ENCODE data around the gene PROSER2.

The PROSER2 gene

DNA sequence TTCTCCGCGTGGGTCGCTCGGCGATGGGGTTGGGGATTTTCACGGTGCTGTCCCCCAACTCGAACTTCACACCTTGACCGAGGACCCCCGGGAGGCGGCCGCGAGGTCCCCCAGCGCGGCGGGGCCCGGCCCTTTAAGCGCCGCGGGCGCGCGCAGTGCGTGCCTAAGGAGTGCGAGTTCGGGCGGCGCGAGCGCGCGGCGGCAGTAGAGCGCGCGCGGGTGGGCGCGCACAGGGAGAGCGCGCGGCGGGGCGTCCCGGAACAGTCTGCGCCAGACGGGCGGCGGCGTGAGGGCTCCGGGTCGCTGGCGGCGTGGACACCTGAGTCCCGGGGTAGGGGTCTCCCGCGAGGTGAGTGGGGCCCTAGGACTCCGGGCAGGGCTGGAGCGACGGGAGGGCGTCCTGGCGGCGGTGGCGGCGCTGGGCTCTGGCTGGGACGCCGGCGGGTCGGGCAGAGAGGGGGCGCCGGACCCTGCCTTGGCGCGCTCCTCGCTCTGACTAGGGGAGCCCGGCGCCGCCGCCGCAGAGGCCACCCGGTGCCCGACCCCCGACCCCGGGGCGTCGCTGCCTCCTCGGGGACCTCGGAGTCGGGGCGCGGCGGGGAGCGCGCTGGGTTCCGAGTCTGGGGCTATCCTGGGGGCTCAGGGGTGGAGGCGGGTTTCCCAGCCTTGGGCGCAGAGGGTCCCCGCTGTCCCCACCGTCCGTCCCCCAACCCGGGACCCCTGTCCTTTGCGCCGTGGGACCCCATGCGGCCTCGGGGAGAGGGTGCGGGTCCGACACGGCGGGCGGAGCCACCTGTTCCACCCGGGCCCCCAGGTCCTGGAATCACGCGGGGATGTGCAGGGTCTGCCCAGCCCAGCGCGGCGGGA lies at the start of gene PROSER2:
TSS of gene PROSER2 (plus strand) at position 235 of the 867 bp plus-strand sequence. CDS start 28,722 bp downstream, outside the sequence.
- peak within 1 kb of the TSS; percentile 71 for H3K4me3 ChIP-seq (ENCODE audit: low read depth, low read length)
- DNase-seq (ENCODE audit: low read depth): no peak

GRCh38 chr10:11773761-11774441 lies 49.3 kb upstream of the PROSER2 start:
- DNase-seq (ENCODE audit: low read depth): no peak
- H3K4me3 ChIP-seq (ENCODE audit: low read depth, low read length): no peak overlapping the region

GRCh38 chr10:11775412-11775811 lies 47.7 kb upstream of the PROSER2 start:
- no peak overlapping the region for H3K4me3 ChIP-seq (ENCODE audit: low read depth, low read length)
- DNase-seq (ENCODE audit: low read depth): no peak

DNA sequence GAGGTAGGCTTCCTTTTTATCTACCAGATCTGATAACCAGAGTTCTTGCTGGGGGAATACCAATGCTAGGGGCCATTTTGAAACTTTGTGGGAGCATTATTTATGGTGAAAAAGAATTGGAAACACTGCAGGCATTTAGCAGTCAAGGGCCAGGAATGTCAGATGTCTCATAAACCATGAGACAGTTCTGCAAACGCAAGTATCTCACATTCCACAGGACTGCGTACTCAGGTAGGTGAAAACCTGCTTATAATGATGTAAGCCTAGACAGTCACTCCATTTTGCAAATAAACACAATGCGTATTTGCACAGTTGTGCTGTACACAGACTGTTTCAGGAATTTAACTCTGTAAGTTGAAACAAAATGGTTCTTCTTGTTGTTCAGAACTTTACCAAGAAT lies 47.1 kb upstream of the PROSER2 start:
- DNase-seq (ENCODE audit: low read depth): no peak

GRCh38 chr10:11781114-11781513 lies 42.0 kb upstream of the PROSER2 start:
- no peak overlapping the region for H3K4me3 ChIP-seq (ENCODE audit: low read depth, low read length)
- no peak for DNase-seq (ENCODE audit: low read depth)

More for the DNA sequence above, 47.1 kb upstream of the PROSER2 start:
- H3K4me3 ChIP-seq (ENCODE audit: low read depth, low read length): no peak overlapping the region

- DNase-seq (ENCODE audit: low read depth): no peak
- H3K4me3 ChIP-seq (ENCODE audit: low read depth, low read length): no peak overlapping the region
Measured at GRCh38 chr10:11782793-11783557, 40.2 kb upstream of the PROSER2 start.

GRCh38 chr10:11783558-11783865 lies 39.6 kb upstream of the PROSER2 start:
- DNase-seq (ENCODE audit: low read depth): no peak
- no peak overlapping the region for H3K4me3 ChIP-seq (ENCODE audit: low read depth, low read length)

GRCh38 chr10:11787374-11787773 lies 35.8 kb upstream of the PROSER2 start:
- no peak for DNase-seq (ENCODE audit: low read depth)
- no peak overlapping the region for H3K4me3 ChIP-seq (ENCODE audit: low read depth, low read length)

DNA sequence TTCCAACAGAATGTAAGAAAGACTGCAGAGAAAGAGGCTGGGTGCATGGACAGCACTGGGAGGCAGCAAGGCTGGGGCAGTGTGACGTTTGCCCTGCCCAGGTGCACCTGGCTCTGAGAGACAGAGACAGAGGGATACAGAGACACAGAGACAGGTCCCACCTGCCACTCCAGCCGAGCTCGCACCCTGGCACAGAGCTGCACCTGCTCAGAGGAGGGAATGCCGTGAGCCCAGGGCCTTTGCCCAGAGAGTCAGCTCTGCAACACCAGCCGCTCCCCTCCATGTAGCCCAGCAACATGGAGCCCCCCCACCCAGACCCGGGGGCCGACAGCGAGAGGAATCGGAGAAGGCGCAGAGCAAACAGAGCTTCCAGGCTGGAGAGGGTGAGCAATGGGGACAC lies 35.3 kb upstream of the PROSER2 start:
- no peak overlapping the region for H3K4me3 ChIP-seq (ENCODE audit: low read depth, low read length)
- DNase-seq (ENCODE audit: low read depth): no peak

- no peak for DNase-seq (ENCODE audit: low read depth)
- H3K4me3 ChIP-seq (ENCODE audit: low read depth, low read length): no peak overlapping the region
Measured at GRCh38 chr10:11789306-11789705, 33.9 kb upstream of the PROSER2 start.

DNA sequence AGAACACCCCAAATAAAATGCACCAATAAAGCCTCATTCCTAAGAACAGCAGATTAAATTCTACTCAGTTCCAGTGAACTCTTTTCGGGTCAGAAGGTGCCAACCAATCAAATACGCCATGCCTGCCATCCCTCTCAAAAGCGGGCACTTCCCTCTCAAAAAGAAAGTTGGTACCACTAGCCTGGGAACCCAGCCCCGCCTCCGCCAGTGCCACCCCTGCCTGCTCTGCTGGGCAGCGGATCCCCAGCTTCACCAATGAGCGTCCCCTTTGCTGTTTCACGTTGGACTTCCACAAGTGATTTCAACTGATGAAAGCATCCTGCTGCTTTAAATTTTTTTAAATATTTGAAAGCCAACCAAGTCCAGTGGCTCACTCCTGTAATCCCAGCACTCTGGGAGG lies 33.2 kb upstream of the PROSER2 start:
- no peak overlapping the region for H3K4me3 ChIP-seq (ENCODE audit: low read depth, low read length)
- DNase-seq (ENCODE audit: low read depth): no peak

GRCh38 chr10:11793762-11794479 lies 29.2 kb upstream of the PROSER2 start:
- no peak for DNase-seq (ENCODE audit: low read depth)
- no peak overlapping the region for H3K4me3 ChIP-seq (ENCODE audit: low read depth, low read length)

GRCh38 chr10:11794566-11794965 lies 28.6 kb upstream of the PROSER2 start:
- no peak overlapping the region for H3K4me3 ChIP-seq (ENCODE audit: low read depth, low read length)
- no peak for DNase-seq (ENCODE audit: low read depth)

DNA sequence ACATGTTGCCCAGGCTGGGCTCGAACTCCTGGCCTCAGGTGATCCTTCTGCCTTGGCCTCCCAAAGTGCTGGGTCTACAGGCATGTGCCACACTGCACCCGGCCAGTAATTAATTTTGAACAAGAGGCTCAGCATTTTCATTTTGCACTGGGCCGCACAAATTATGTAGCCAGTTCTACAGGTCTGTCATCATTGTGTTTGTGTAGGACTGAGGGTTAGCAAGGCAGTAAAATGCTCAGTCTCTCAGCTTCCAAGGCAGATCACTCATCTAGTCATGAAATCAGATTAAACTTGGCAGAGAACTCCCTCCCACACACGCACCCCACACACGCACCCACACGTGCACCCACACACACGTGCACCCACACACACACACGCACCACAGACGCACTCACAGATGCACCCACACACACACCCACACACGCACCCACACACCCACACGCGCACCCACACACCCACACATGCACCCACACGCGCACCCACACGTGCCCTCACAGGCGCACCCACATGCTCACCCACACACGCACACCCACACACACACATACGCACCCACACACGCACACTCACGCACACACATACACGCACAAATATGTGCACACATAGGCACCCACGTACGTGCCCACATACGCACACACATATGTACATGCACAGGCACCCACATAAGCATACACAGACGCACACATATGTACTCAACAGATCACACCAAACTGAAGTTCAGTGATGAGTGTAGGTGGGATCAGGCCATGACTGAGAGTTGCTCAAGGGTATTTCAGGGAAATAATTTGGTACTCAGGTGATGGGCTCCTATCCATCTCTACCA lies 27.8 kb upstream of the PROSER2 start:
- H3K4me3 ChIP-seq (ENCODE audit: low read depth, low read length): no peak overlapping the region
- no peak for DNase-seq (ENCODE audit: low read depth)

- DNase-seq (ENCODE audit: low read depth): no peak
- no peak overlapping the region for H3K4me3 ChIP-seq (ENCODE audit: low read depth, low read length)
Measured at GRCh38 chr10:11796474-11796873, 26.7 kb upstream of the PROSER2 start.

DNA sequence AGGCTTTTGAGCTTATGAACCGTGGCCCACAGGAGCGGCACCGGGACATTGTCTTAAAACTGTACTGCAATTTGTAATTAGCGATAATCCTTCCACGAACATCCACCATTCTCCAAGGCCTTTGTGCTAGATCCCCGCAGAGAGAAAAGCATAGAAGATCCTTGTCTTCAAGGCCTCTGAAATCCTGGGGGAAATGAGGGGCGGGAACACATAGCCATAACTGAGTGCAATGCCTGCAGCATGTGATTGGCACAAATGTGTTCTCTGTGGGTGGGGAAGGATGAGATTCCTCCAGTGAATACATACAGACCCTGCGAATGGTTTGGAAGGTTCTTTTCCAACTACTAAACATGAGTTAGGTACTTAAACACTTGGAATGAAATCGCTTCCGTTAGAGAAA lies 25.9 kb upstream of the PROSER2 start:
- DNase-seq (ENCODE audit: low read depth): no peak
- no peak overlapping the region for H3K4me3 ChIP-seq (ENCODE audit: low read depth, low read length)

- no peak overlapping the region for H3K4me3 ChIP-seq (ENCODE audit: low read depth, low read length)
- no peak for DNase-seq (ENCODE audit: low read depth)
Measured at GRCh38 chr10:11797847-11798633, 25.1 kb upstream of the PROSER2 start.

Data from skeletal muscle cell (primary cell).